Cardiac muscle cell (in vitro differentiated cells and primary cell): ENCODE data around the gene LRRK1. TPM values are rescaled to one million over a fixed set of nuclear protein-coding genes. Genes with fewer than 3 reads are reported as not detected.
A peak's percentile ranks its signal among the peaks of the same experiment; 100 is the strongest.

Experiments used
- DNase-seq, 2 donors: peaks; one replicate each; pipeline versions ENCODE4 v3.0.0 to v3.0.0-alpha.2; 2010 to 2017; ENCODE audit warnings: low read depth in 1 of 2, low spot score in 1 of 2
- H3K27ac ChIP-seq: fragments of 200-600 bp; sonication (generic); 2 replicates; pipeline ENCODE4 v1.5.1; 2016
- H3K27me3 ChIP-seq: fragments of 200-600 bp; sonication (generic); 2 replicates; pipeline ENCODE4 v1.6.0; 2016; ENCODE audit warnings: control low read depth
- H3K36me3 ChIP-seq: fragments of 200-600 bp; sonication (generic); 2 replicates; pipeline ENCODE4 v1.5.1; 2016; ENCODE audit warnings: control low read depth
- H3K4me1 ChIP-seq: fragments of 200-600 bp; sonication (generic); 2 replicates; pipeline ENCODE4 v1.8.1; 2017; ENCODE audit warnings: low read depth, mild to moderate bottlenecking, mixed run types
- H3K4me3 ChIP-seq: fragments of 200-600 bp; sonication (generic); 2 replicates; pipeline ENCODE4 v1.5.1; 2016; ENCODE audit warnings: mild to moderate bottlenecking
- H3K9me3 ChIP-seq: fragments of 200-600 bp; sonication (generic); 2 replicates; pipeline ENCODE4 v1.5.1; 2017; ENCODE audit warnings: low read depth, mild to moderate bottlenecking, control low read depth
- CTCF ChIP-seq: IDR thresholded peaks from 2 replicates; pipeline ENCODE4 v1.5.1; 2012; ENCODE audit warnings: low read depth, mild to moderate bottlenecking, low read length
- polyA plus RNA-seq: library from polyadenylated mRNA; unstranded; fragments of >200 nt; fragmentation: Nextera tagmentation; extraction: Ambion mirVana; gene quantifications from 2 replicates; pipeline ENCODE4 v1.2.1, GENCODE V29; 2016
- total RNA-seq: library from RNA; depleted of rRNA; stranded (reverse); fragments of >200 nt; gene quantifications from 2 replicates; pipeline ENCODE4 v1.2.3, GENCODE V29; 2016

LRRK1 gene
- total and polyA plus RNA-seq, 2 experiments from 2014 or later, result 0.12 to 1.0 TPM

- Histone ChIP-seq H3K27me3 (peaks cover 81% of the 10 kb centered on the region), H3K9me3 (no peaks in the 10 kb centered on the region), H3K4me1 (peaks cover 2% of the 10 kb centered on the region), H3K4me3 (peak overlapping the region; percentile 44), H3K27ac (no peak overlapping the region), H3K36me3 (no peaks in the 10 kb centered on the region)
- DNase-seq, result peak; percentile 10 to 70
- no peak for TF ChIP-seq CTCF
Measured at GRCh38 chr15:100973351-100974111, 54.4 kb downstream of the LRRK1 start.

- no peak for TF ChIP-seq CTCF
- no peaks in the 10 kb centered on the region for H3K9me3 ChIP-seq
- H3K27ac ChIP-seq, result no peak overlapping the region
- no peaks in the 10 kb centered on the region for H3K36me3 ChIP-seq
- peaks cover 2% of the 10 kb centered on the region for H3K4me1 ChIP-seq
- H3K4me3 ChIP-seq, result no peak overlapping the region
- H3K27me3 ChIP-seq, result peaks cover 90% of the 10 kb centered on the region
- no peak for DNase-seq
Measured at GRCh38 chr15:100975043-100975442, 55.9 kb downstream of the LRRK1 start.

GRCh38 chr15:100980410-100981046, 61.4 kb downstream of the LRRK1 start:
- no peak overlapping the region for H3K27ac ChIP-seq
- H3K4me3 ChIP-seq, result no peak overlapping the region
- H3K9me3 ChIP-seq, result no peaks in the 10 kb centered on the region
- no peaks in the 10 kb centered on the region for H3K36me3 ChIP-seq
- no peaks in the 10 kb centered on the region for H3K4me1 ChIP-seq
- peaks cover 38% of the 10 kb centered on the region for H3K27me3 ChIP-seq
- no peak for DNase-seq
- no peak for TF ChIP-seq CTCF

GRCh38 chr15:100981086-100981485, 61.9 kb downstream of the LRRK1 start:
- no peak for DNase-seq
- no peak overlapping the region for H3K27ac ChIP-seq
- H3K9me3 ChIP-seq, result no peaks in the 10 kb centered on the region
- peaks cover 32% of the 10 kb centered on the region for H3K27me3 ChIP-seq
- no peak for TF ChIP-seq CTCF
- H3K4me1 ChIP-seq, result no peaks in the 10 kb centered on the region
- H3K36me3 ChIP-seq, result no peaks in the 10 kb centered on the region
- H3K4me3 ChIP-seq, result no peak overlapping the region

GRCh38 chr15:100983221-100983620, 64.1 kb downstream of the LRRK1 start:
- Histone ChIP-seq H3K4me3 (no peak overlapping the region), H3K27me3 (peaks cover 12% of the 10 kb centered on the region), H3K4me1 (no peaks in the 10 kb centered on the region), H3K27ac (no peak overlapping the region), H3K36me3 (no peaks in the 10 kb centered on the region), H3K9me3 (no peaks in the 10 kb centered on the region)
- DNase-seq, result no peak
- no peak for TF ChIP-seq CTCF
